HepG2 (cell line): ENCODE measurements around the gene CYYR1. TPM values are rescaled to one million over a fixed set of nuclear protein-coding genes. Genes with fewer than 3 reads are reported as not detected.

Source experiments
- ATAC-seq: fragments of 200-7000 bp; cut with Tn5 transposase; 3 replicates; pipeline ENCODE4 v1.9.1; 2020; ENCODE audit warnings: mild to moderate bottlenecking, moderate library complexity
- BruUV-seq: library from RNA; stranded (reverse); fragments of 400-500 nt; replicated peaks from 2 replicates; lab custom pipeline; 2021; lab: Mats Ljungman, UMichigan
- CTCF ChIA-PET: fragments of 300-600 bp; formaldehyde crosslinking; extraction: SDS; loops from one replicate; lab custom pipeline; 2021; ENCODE audit warnings: low total read pairs, inconsistent platforms, low intra/inter-chr PET ratio; lab: Yijun Ruan, JAX
- POLR2A ChIA-PET: fragments of 350-600 bp; sonication (Branson Sonifier 250); formaldehyde crosslinking; loops from one replicate; lab custom pipeline; 2020; ENCODE audit warnings: antibody characterized with exemption, inconsistent platforms; lab: Yijun Ruan, JAX
- DNase-seq: peaks from one replicate; pipeline ENCODE4 v3.0.0-alpha.2; 2015; ENCODE audit warnings: low spot score
- FAIRE-seq: peaks from 3 replicates; lab custom pipeline; 2011; peaks lifted over from hg19 to GRCh38; lab: Jason Lieb, UNC
- H2AFZ ChIP-seq: one replicate; pipeline ENCODE4 v1.6.1; 2011; ENCODE audit warnings: low read length, inconsistent platforms
- H3K27ac ChIP-seq: fragments of 300-600 bp; 3 replicates; pipeline ENCODE4 v1.8.0; 2011; ENCODE audit warnings: mixed run types, mild to moderate bottlenecking, mixed read lengths, low read length, inconsistent platforms; ENCODE audit not compliant: insufficient read depth; ENCODE audit errors: extremely low read length
- H3K27me3 ChIP-seq, 2 experiments: fragments of 200-600 bp in 1 of 2; 2 replicates in 1 of 2; 3 replicates in 1 of 2; pipeline versions ENCODE4 v1.6.0 to v1.8.0; 2011; ENCODE audit warnings: low read length in 2 of 2, mild to moderate bottlenecking in 2 of 2, moderate library complexity in 2 of 2, inconsistent platforms in 1 of 2; ENCODE audit not compliant: insufficient read depth in 2 of 2, control insufficient read depth in 1 of 2
- H3K36me3 ChIP-seq, 2 experiments: fragments of 200-600 bp in 1 of 2; replicated peaks in 1 of 2; 2 replicates in 1 of 2; 3 replicates in 1 of 2; pipeline versions ENCODE4 v1.5.1 to v1.8.0; 2011; ENCODE audit warnings: low read length in 2 of 2, inconsistent platforms in 1 of 2; ENCODE audit not compliant: insufficient read depth in 2 of 2, control insufficient read depth in 1 of 2
- H3K4me1 ChIP-seq: 2 replicates; pipeline ENCODE4 v1.5.1; 2012; ENCODE audit warnings: low read length, inconsistent platforms; ENCODE audit not compliant: insufficient read depth
- H3K4me2 ChIP-seq: 2 replicates; pipeline ENCODE4 v1.6.0; 2011; ENCODE audit warnings: low read depth, low read length, inconsistent platforms
- H3K4me3 ChIP-seq, 3 experiments: fragments of 200-600 bp in 1 of 3; sonication (generic), shearing (Covaris generic) in 1 of 3; replicated peaks in 1 of 3; 2 replicates each; pipeline ENCODE4 v1.5.1; 2011 to 2016; ENCODE audit warnings: low read length in 3 of 3, inconsistent platforms in 2 of 3, low read depth in 2 of 3, mild to moderate bottlenecking in 2 of 3, control low read depth in 1 of 3, mixed read lengths in 1 of 3; ENCODE audit not compliant: insufficient read depth in 1 of 3
- H3K79me2 ChIP-seq: one replicate; pipeline ENCODE4 v1.6.1; 2011; ENCODE audit warnings: low read length, inconsistent platforms; ENCODE audit not compliant: insufficient read depth
- H3K9ac ChIP-seq: 2 replicates; pipeline ENCODE4 v1.6.0; 2011; ENCODE audit warnings: mild to moderate bottlenecking, low read depth, low read length, inconsistent platforms; ENCODE audit not compliant: insufficient read depth
- H3K9me3 ChIP-seq: 2 replicates; pipeline ENCODE4 v1.5.1; 2012; ENCODE audit warnings: mild to moderate bottlenecking, low read length
- H4K20me1 ChIP-seq: 2 replicates; pipeline ENCODE4 v1.6.0; 2011; ENCODE audit warnings: inconsistent platforms, mild to moderate bottlenecking, low read length, moderate library complexity; ENCODE audit not compliant: insufficient read depth
- AGO2 ChIP-seq: fragments of 200-400 bp; formaldehyde crosslinking; optimal IDR thresholded peaks from 2 replicates; pipeline ENCODE3; 2017; ENCODE audit warnings: mild to moderate bottlenecking, low read depth, low read length, moderate library complexity
- ASH2L ChIP-seq: fragments of 300-600, 200-600 bp; sonication (generic); IDR thresholded peaks from 2 replicates; pipeline ENCODE4 v1.7.0; 2017; ENCODE audit warnings: low read depth, mild to moderate bottlenecking, moderate library complexity, mixed read lengths, low read length; ENCODE audit not compliant: insufficient read length
- BCL3 ChIP-seq: sonication (generic); formaldehyde crosslinking; IDR thresholded peaks from 2 replicates; pipeline ENCODE4 v1.5.1; 2020; ENCODE audit warnings: mild to moderate bottlenecking, missing genetic modification reagents, moderate library complexity
- HMG20B ChIP-seq: conservative IDR thresholded peaks from 2 replicates; pipeline ENCODE4 v1.6.1; 2016; ENCODE audit warnings: missing genetic modification reagents, missing compliant biosample characterization
- KLF15 ChIP-seq: sonication (generic); formaldehyde crosslinking; IDR thresholded peaks from 2 replicates; pipeline ENCODE4 v1.8.1; 2023; ENCODE audit warnings: borderline replicate concordance, mild to moderate bottlenecking, inconsistent platforms, missing genetic modification reagents, mixed read lengths
- LRRFIP1 ChIP-seq: sonication (generic); formaldehyde crosslinking; conservative IDR thresholded peaks from 2 replicates; pipeline ENCODE4 v1.4.0; 2020; ENCODE audit warnings: missing genetic modification reagents
- MXD1 ChIP-seq: sonication (generic); formaldehyde crosslinking; IDR thresholded peaks from 2 replicates; pipeline ENCODE4 v1.4.0; 2020; ENCODE audit warnings: mild to moderate bottlenecking, missing genetic modification reagents
- NPAS2 ChIP-seq: sonication (generic); formaldehyde crosslinking; IDR thresholded peaks from 2 replicates; pipeline ENCODE4 v1.8.0; 2022; ENCODE audit warnings: mild to moderate bottlenecking, missing genetic modification reagents, borderline replicate concordance
- POGZ ChIP-seq: sonication (generic); formaldehyde crosslinking; IDR thresholded peaks from 2 replicates; pipeline ENCODE4 v1.4.0; 2020; ENCODE audit warnings: mild to moderate bottlenecking, missing genetic modification reagents
- SALL1 ChIP-seq: sonication (generic); formaldehyde crosslinking; IDR thresholded peaks from 2 replicates; pipeline ENCODE4 v1.8.0; 2022; ENCODE audit warnings: mild to moderate bottlenecking, missing genetic modification reagents
- ZNF280D ChIP-seq: sonication (generic); formaldehyde crosslinking; IDR thresholded peaks from 2 replicates; pipeline ENCODE4 v1.5.1; 2020; ENCODE audit warnings: mild to moderate bottlenecking, missing genetic modification reagents
- ZNF790 ChIP-seq: sonication (generic); formaldehyde crosslinking; IDR thresholded peaks from 2 replicates; pipeline ENCODE4 v1.8.0; 2022; ENCODE audit warnings: missing genetic modification reagents, mild to moderate bottlenecking, borderline replicate concordance
- ZNF878 ChIP-seq: sonication (generic); formaldehyde crosslinking; IDR thresholded peaks from 2 replicates; pipeline ENCODE4 v1.8.1; 2023; ENCODE audit warnings: mild to moderate bottlenecking, missing genetic modification reagents, moderate library complexity
- WGBS: methylation state at CpG from one replicate; pipeline ENCODE4 v1.1.6; 2017; ENCODE audit warnings: low lambda C conversion rate; 5-methylcytosine and 5-hydroxymethylcytosine counted together
- in situ Hi-C: cut with HindIII; loops from 2 replicates; pipeline ENCODE4 v1.10.0; 2017; ENCODE audit warnings: low pct_unique_long_range_greater_than_20kb; ENCODE audit not compliant: extremely low pct_ligation_motif_present
- intact Hi-C: fragments of 100-400 bp; cut with micrococcal nuclease; formaldehyde crosslinking; loops from one replicate; pipeline ENCODE4 v1.10.0; 2022; ENCODE audit not compliant: unreplicated experiment
- polyA plus RNA-seq, 8 experiments: library from polyadenylated mRNA; depleted of rRNA in 3 of 8; stranded (reverse) in 7 of 8; unstranded in 1 of 8; fragments of >200 nt; fragmentation: Illumina TruSeq in 4 of 8; extraction: Trizol in 4 of 8; gene quantifications; 2 replicates each; pipeline versions ENCODE4 v1.2.1 to v1.2.3, GENCODE V29; 2011 to 2016; ENCODE audit warnings: low read depth in 4 of 8, missing spikeins in 1 of 8, mixed read lengths in 1 of 8; ENCODE audit not compliant: insufficient read depth in 1 of 8
- total RNA-seq, 5 experiments: library from RNA; depleted of rRNA; stranded (reverse); fragments of >200 nt; fragmentation: Illumina TruSeq; extraction: Trizol; gene quantifications; 2 replicates each; pipeline ENCODE4 v1.2.3, GENCODE V29; 2016; ENCODE audit warnings: low read depth in 1 of 5

Gene CYYR1
- total and polyA plus RNA-seq, 2 of the 13 experiments (the other 11 are each of a cell fraction or from before 2014, with no cell fraction given), result not detected

- no peaks in the 10 kb centered on the region for H3K4me1 ChIP-seq
- H3K9me3 ChIP-seq, result peaks cover 81% of the 10 kb centered on the region
- H3K27ac ChIP-seq, result no peak overlapping the region
- BruUV-seq, result no TSS peak
- CTCF ChIA-PET, result no interaction called here
- DNase-seq (no peak), FAIRE-seq (no peak), ATAC-seq (no peak)
- H3K36me3 ChIP-seq, result no peaks in the 10 kb centered on the region
- no peaks in the 10 kb centered on the region for H3K27me3 ChIP-seq
- 0% methylated on average over 1 of the region's 1 CpG for WGBS
- H3K4me2 ChIP-seq, result no peak overlapping the region
- POLR2A ChIA-PET, result no interaction called here
- no peak overlapping the region for H3K9ac ChIP-seq
- in situ Hi-C loops, result no loop called here
- no peaks in the 10 kb centered on the region for H3K79me2 ChIP-seq
- intact Hi-C loops, result no loop called here
- no peak overlapping the region for H2AFZ ChIP-seq
- TF ChIP-seq LRRFIP1 (CRISPR knock-in tag) (no peak), NPAS2 (CRISPR knock-in tag) (no peak), ASH2L (no peak), ZNF280D (no peak), MXD1 (CRISPR knock-in tag) (no peak), SALL1 (CRISPR knock-in tag) (no peak), BCL3 (CRISPR knock-in tag) (no peak), ZNF878 (CRISPR knock-in tag) (no peak), ZNF790 (CRISPR knock-in tag) (no peak), HMG20B (CRISPR knock-in tag) (no peak), KLF15 (CRISPR knock-in tag) (no peak), POGZ (no peak), AGO2 (no peak)
- no peak overlapping the region for H3K4me3 ChIP-seq
- H4K20me1 ChIP-seq, result no peaks in the 10 kb centered on the region
Measured at GRCh38 chr21:26443867-26444266, 129.2 kb downstream of the CYYR1 start.
